Stomach (tissue), 4 donors: ENCODE measurements around the gene LONP1.

Experiments
- POLR2AphosphoS5 ChIP-seq, 3 donors: sonication (generic); formaldehyde crosslinking; IDR thresholded peaks; one replicate each; pipeline ENCODE4 v1.6.1; 2016; ENCODE audit warnings: antibody characterized with exemption in 3 of 3
- TF ChIP-seq, protein P1 (sequence below), 7 experiments: fragments of 450-650 bp in 4 of 7; fragments of 200-600 bp in 3 of 7; sonication (generic) in 3 of 7; IDR thresholded peaks; one replicate each; pipeline ENCODE4 v1.5.1; 2016 to 2019; ENCODE audit warnings: antibody characterized with exemption in 7 of 7, control low read depth in 2 of 7, mild to moderate bottlenecking in 1 of 7

DNA sequence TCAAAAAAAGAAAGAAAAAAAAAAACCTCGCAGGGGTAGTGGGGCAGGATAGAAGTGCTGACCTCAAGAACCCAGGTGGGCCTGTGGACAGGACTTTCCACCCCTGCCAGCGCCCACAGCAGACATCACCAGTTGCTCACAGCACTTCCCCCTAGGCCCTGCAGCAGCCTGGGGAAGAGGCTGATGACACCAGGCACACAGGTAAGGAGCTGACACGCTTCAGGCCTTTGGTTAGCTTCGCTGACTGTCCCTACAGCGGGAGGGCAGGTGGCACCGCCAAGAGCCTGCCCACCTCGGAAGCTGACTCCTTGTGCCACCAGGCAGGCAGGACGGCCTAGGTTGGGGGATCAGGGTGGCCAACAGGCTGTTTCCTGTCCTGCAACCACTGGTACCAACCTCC lies 8.9 kb downstream of the LONP1 start:
- TF ChIP-seq POLR2AphosphoS5 (IDR thresholded peaks at IDR 0.05), result no peak
- TF ChIP-seq, protein P1, sequence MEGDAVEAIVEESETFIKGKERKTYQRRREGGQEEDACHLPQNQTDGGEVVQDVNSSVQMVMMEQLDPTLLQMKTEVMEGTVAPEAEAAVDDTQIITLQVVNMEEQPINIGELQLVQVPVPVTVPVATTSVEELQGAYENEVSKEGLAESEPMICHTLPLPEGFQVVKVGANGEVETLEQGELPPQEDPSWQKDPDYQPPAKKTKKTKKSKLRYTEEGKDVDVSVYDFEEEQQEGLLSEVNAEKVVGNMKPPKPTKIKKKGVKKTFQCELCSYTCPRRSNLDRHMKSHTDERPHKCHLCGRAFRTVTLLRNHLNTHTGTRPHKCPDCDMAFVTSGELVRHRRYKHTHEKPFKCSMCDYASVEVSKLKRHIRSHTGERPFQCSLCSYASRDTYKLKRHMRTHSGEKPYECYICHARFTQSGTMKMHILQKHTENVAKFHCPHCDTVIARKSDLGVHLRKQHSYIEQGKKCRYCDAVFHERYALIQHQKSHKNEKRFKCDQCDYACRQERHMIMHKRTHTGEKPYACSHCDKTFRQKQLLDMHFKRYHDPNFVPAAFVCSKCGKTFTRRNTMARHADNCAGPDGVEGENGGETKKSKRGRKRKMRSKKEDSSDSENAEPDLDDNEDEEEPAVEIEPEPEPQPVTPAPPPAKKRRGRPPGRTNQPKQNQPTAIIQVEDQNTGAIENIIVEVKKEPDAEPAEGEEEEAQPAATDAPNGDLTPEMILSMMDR (IDR thresholded peaks at IDR 0.05), result no peak
